Hippocampal formation (tissue), 2 donors: ENCODE measurements around the gene CGB8.
"Not testable (repeated sequence)": the region's sequence is repeated elsewhere in the genome, so short reads cannot be mapped to it uniquely, and the experiment has no call there.

Experiments used
- DNase-seq, 2 donors: peaks; one replicate each; lab custom pipeline; 2025; lab: John Stamatoyannopoulos, UW

CGB8 gene

GRCh38 chr19:49030323-49030722 is 18.6 kb downstream of the CGB8 start:
- not testable (repeated sequence) for DNase-seq

GRCh38 chr19:49029749-49030148 is 19.2 kb downstream of the CGB8 start:
- not testable (repeated sequence) for DNase-seq

GRCh38 chr19:49028686-49029085 is 20.2 kb downstream of the CGB8 start:
- not testable (repeated sequence) for DNase-seq

- DNase-seq = not testable (repeated sequence)
These were observed 23.3 kb downstream of the CGB8 start for GRCh38 chr19:49025599-49025998.

GRCh38 chr19:49025088-49025487 is 23.8 kb downstream of the CGB8 start:
- not testable (repeated sequence) for DNase-seq

- not testable (repeated sequence) for DNase-seq
These were observed 24.7 kb downstream of the CGB8 start, which contains the start of gene CGB3 for GRCh38 chr19:49024233-49024632. TSS of gene CGB3 (minus strand) at chr19:49024333. CDS start at chr19:49023971, 362 bp downstream.

- no peak for DNase-seq
These were observed 26.8 kb downstream of the CGB8 start for GRCh38 chr19:49022116-49022515.

- no peak for DNase-seq
These were observed 27.7 kb downstream of the CGB8 start for GRCh38 chr19:49020931-49021895.

GRCh38 chr19:49020342-49020741 is 28.6 kb downstream of the CGB8 start:
- no peak for DNase-seq

GRCh38 chr19:49019242-49019932 is 29.5 kb downstream of the CGB8 start:
- peak in 1 of 2 donors; percentile 8 for DNase-seq

GRCh38 chr19:49018388-49019241 is 30.3 kb downstream of the CGB8 start:
- not testable (repeated sequence) for DNase-seq

- peak in 1 of 2 donors; percentile 20 for DNase-seq
These were observed 31.1 kb downstream of the CGB8 start for GRCh38 chr19:49017666-49018351.

- no peak for DNase-seq
These were observed 31.8 kb downstream of the CGB8 start, which contains the start of gene LHB for GRCh38 chr19:49017041-49017665. TSS of gene LHB (minus strand) at chr19:49017091. CDS start at chr19:49017081, 10 bp downstream.

- DNase-seq = no peak
These were observed 32.7 kb downstream of the CGB8 start for GRCh38 chr19:49016067-49016839.

GRCh38 chr19:49014870-49015255 is 34.0 kb downstream of the CGB8 start:
- no peak for DNase-seq

GRCh38 chr19:49014123-49014869 is 34.6 kb downstream of the CGB8 start:
- no peak for DNase-seq

- DNase-seq = no peak
These were observed 37.7 kb downstream of the CGB8 start for GRCh38 chr19:49011194-49011593.

- no peak for DNase-seq
These were observed 38.5 kb downstream of the CGB8 start for GRCh38 chr19:49010453-49010852.

- DNase-seq = no peak
These were observed 39.1 kb downstream of the CGB8 start for GRCh38 chr19:49009828-49010227.
